ENCODE data around the gene KCNG1. TPM values are rescaled to one million over a fixed set of nuclear protein-coding genes. Genes with fewer than 3 reads are reported as not detected.

The KCNG1 gene
- total and polyA plus RNA-seq, 2 of the 8 experiments (the other 6 are each of a cell fraction or from before 2014, with no cell fraction given), result 16.0 to 18.0 TPM

GRCh38 chr20:51021067-51022025 is 1.6 kb downstream of the KCNG1 start:
- WGBS, 2 experiments (ENCODE audit: extremely low coverage in 1 of 2, insufficient coverage in 1 of 2, insufficient read length in 1 of 2, insufficient replicate concordance in 2 of 2, low coverage in 1 of 2, low lambda C conversion rate in 2 of 2, missing lambda C conversion rate in 1 of 2), result 57% methylated on average over 16 of the region's 16 CpGs; no CpG with 5 or more reads in 1 of the 2 experiments
- FAIRE-seq (no peak), DNase-seq (ENCODE audit: low read depth in 1 of 2, low spot score in 2 of 2) (peak in 1 of 2 experiments; percentile 55)
- Histone ChIP-seq H3K23ac (ENCODE audit: insufficient read length) (no peak overlapping the region), H3K18ac (ENCODE audit: extremely low read depth, low read length) (peak overlapping the region; percentile 78), H3K79me2 (ENCODE audit: control insufficient read depth in 1 of 2, insufficient read depth in 2 of 2, low read length in 2 of 2) (no peaks in the 10 kb centered on the region; a peak in 1 of 4 replicates), H4K20me1 (replicated peaks in 1 of 2; ENCODE audit: control insufficient read depth in 1 of 2, insufficient read depth in 2 of 2, low read length in 2 of 2) (peaks cover 0 to 2% of the 10 kb centered on the region in 2 experiments), H3K4me3 (ENCODE audit: extremely low read depth in 1 of 4, insufficient read depth in 2 of 4, low read depth in 3 of 4, low read length in 4 of 4) (peak overlapping the region in 2 of 4 experiments; percentile 68 to 75; a peak in 3 of 8 replicates), H3K4ac (replicated peaks; ENCODE audit: insufficient read length, low read depth, low read length) (no peak overlapping the region), H3K14ac (ENCODE audit: insufficient read length) (no peak overlapping the region), H2BK5ac (ENCODE audit: low read depth, low read length) (no peak overlapping the region; the same call in 1 of the 2 replicates), H3K27me3 (replicated peaks in 1 of 4; ENCODE audit: control insufficient read depth in 3 of 4, extremely low read depth in 1 of 4, insufficient read depth in 3 of 4, low read length in 3 of 4) (peaks cover 11 to 36% (median 30%) of the 10 kb centered on the region in 4 experiments), H2AFZ (ENCODE audit: low read length) (no peak overlapping the region), H3K79me1 (ENCODE audit: low read depth, low read length) (no peaks in the 10 kb centered on the region), H3K36me3 (ENCODE audit: control insufficient read depth in 2 of 4, insufficient read depth in 4 of 4, low read length in 3 of 4) (no peaks in the 10 kb centered on the region), H2BK12ac (ENCODE audit: low read depth, low read length) (0 out of 2 replicates have a peak overlapping the region, but pooled peaks have one; percentile 29), H2AK5ac (ENCODE audit: low read depth, low read length) (no peak overlapping the region; the same call in 1 of the 2 replicates), H2BK15ac (ENCODE audit: low read length) (no peak overlapping the region), H3K9ac (replicated peaks in 1 of 4; ENCODE audit: extremely low read depth in 1 of 4, low read depth in 3 of 4, low read length in 3 of 4) (no peak overlapping the region), H2BK20ac (ENCODE audit: low read length) (no peak overlapping the region; the same call in 1 of the 2 replicates), H4K91ac (replicated peaks; ENCODE audit: insufficient read length, low read length) (no peak overlapping the region), H4K8ac (ENCODE audit: extremely low read depth, insufficient read depth, low read length) (no peak overlapping the region), H2BK120ac (replicated peaks; ENCODE audit: low read depth, low read length) (no peak overlapping the region), H3K4me2 (ENCODE audit: insufficient read depth in 1 of 2, low read depth in 2 of 2, low read length in 2 of 2) (peak overlapping the region; percentile 74 to 96), H3K56ac (replicated peaks; ENCODE audit: insufficient read length, low read depth, low read length) (no peak overlapping the region), H4K5ac (ENCODE audit: insufficient read length, low read depth, low read length) (no peak overlapping the region), H3K23me2 (ENCODE audit: low read depth, low read length) (peaks cover 15% of the 10 kb centered on the region; the same call in 1 of the 2 replicates), H3K4me1 (replicated peaks in 1 of 4; ENCODE audit: control insufficient read depth in 3 of 4, insufficient read depth in 4 of 4, low read length in 3 of 4) (peaks cover 13 to 36% (median 16%) of the 10 kb centered on the region in 4 experiments), H3K9me3 (ENCODE audit: insufficient read depth in 2 of 2, low read depth in 1 of 2, low read length in 1 of 2) (no peaks in the 10 kb centered on the region), H3K27ac (ENCODE audit: low read depth, low read length) (no peak overlapping the region)
- TF ChIP-seq RBBP5 (IDR thresholded peaks at IDR 0.05; ENCODE audit: borderline replicate concordance, low read depth, low read length), result no peak
- no peak for TF ChIP-seq SUZ12 (IDR thresholded peaks at IDR 0.05; ENCODE audit: low read length)
- no peak for TF ChIP-seq JUND (IDR thresholded peaks at IDR 0.05; ENCODE audit: low read length)
- TF ChIP-seq FOSL1 (IDR thresholded peaks at IDR 0.05; ENCODE audit: insufficient read depth, low read depth, low read length), result no peak
- no peak for TF ChIP-seq TCF12 (IDR thresholded peaks at IDR 0.05; ENCODE audit: low read depth, low read length)
- TF ChIP-seq CBX8 (IDR thresholded peaks at IDR 0.05; ENCODE audit: borderline replicate concordance, low read depth, low read length), result no peak
- no peak for TF ChIP-seq RXRA (IDR thresholded peaks at IDR 0.05; ENCODE audit: insufficient read depth, low read depth, low read length)
- no peak for TF ChIP-seq CHD2 (IDR thresholded peaks at IDR 0.05; ENCODE audit: low read length)
- TF ChIP-seq ASH2L (IDR thresholded peaks at IDR 0.05; ENCODE audit: low read length), result no peak
- no peak for TF ChIP-seq POU5F1 (IDR thresholded peaks at IDR 0.05; ENCODE audit: low read depth, low read length)
- ChIA-PET CTCF (ENCODE audit: partially characterized antibody) (interaction anchor here (0.9 to 3.3 kb wide), 7 partner anchors 17 to 296 kb away, joined by 3 to 25 read pairs (median 3); no protein-coding TSS in a partner anchor), POLR2A (ENCODE audit: partially characterized antibody) (interaction anchor here (0.7 to 2.0 kb wide), 4 partner anchors 9 to 90 kb away, joined by 3 to 8 read pairs (median 3); partner anchors contain the start of gene ADNP)

Measured in H1 (cell line).